H9 (cell line): ENCODE data around the gene UBE2G1. TPM values are rescaled to one million over a fixed set of nuclear protein-coding genes. Genes with fewer than 3 reads are reported as not detected.

Experiments used
- DNase-seq: peaks from one replicate; pipeline ENCODE4 v3.0.0-alpha.2; 2017
- H2AFZ ChIP-seq: one replicate; pipeline ENCODE4 v1.6.1; 2013; ENCODE audit warnings: mild to moderate bottlenecking, low read length, control low read depth, moderate library complexity
- H2AK5ac ChIP-seq: 2 replicates; pipeline ENCODE4 v1.6.1; 2013; ENCODE audit warnings: low read length, control low read depth, mixed read lengths; ENCODE audit not compliant: insufficient read length
- H2BK120ac ChIP-seq: one replicate; pipeline ENCODE4 v1.6.1; 2013; ENCODE audit warnings: low read depth, mild to moderate bottlenecking, low read length, control low read depth, inconsistent platforms; ENCODE audit not compliant: poor library complexity, severe bottlenecking
- H2BK12ac ChIP-seq: 2 replicates; pipeline ENCODE4 v1.6.1; 2013; ENCODE audit warnings: low read length, control low read depth, mixed read lengths, low read depth; ENCODE audit not compliant: insufficient read length
- H2BK15ac ChIP-seq: 2 replicates; pipeline ENCODE4 v1.6.1; 2013; ENCODE audit warnings: low read depth, low read length, control low read depth
- H2BK20ac ChIP-seq: one replicate; pipeline ENCODE4 v1.6.1; 2013; ENCODE audit warnings: low read depth, mild to moderate bottlenecking, low read length, control low read depth, inconsistent platforms; ENCODE audit not compliant: poor library complexity, severe bottlenecking
- H2BK5ac ChIP-seq: 2 replicates; pipeline ENCODE4 v1.6.1; 2013; ENCODE audit warnings: low read length, control low read depth, mixed read lengths; ENCODE audit not compliant: insufficient read length
- H3K14ac ChIP-seq: 2 replicates; pipeline ENCODE4 v1.6.1; 2013; ENCODE audit warnings: low read length, control low read depth; ENCODE audit not compliant: insufficient read depth
- H3K18ac ChIP-seq: 2 replicates; pipeline ENCODE4 v1.6.1; 2013; ENCODE audit warnings: low read depth, mild to moderate bottlenecking, mixed read lengths, low read length, control low read depth; ENCODE audit not compliant: insufficient read length
- H3K23ac ChIP-seq: 2 replicates; pipeline ENCODE4 v1.6.1; 2013; ENCODE audit warnings: low read length, control low read depth, mixed read lengths, low read depth; ENCODE audit not compliant: insufficient read length
- H3K23me2 ChIP-seq: 2 replicates; pipeline ENCODE4 v1.6.1; 2013; ENCODE audit warnings: low read depth, mild to moderate bottlenecking, mixed read lengths, low read length, control low read depth; ENCODE audit not compliant: insufficient read length, poor library complexity, severe bottlenecking
- H3K27ac ChIP-seq: 2 replicates; pipeline ENCODE4 v1.5.1; 2013; ENCODE audit warnings: low read length, control low read depth, mixed read lengths, low read depth; ENCODE audit not compliant: insufficient read length
- H3K27me3 ChIP-seq: 2 replicates; pipeline ENCODE4 v1.6.1; 2013; ENCODE audit warnings: low read length, control low read depth, inconsistent platforms; ENCODE audit not compliant: insufficient read depth
- H3K4ac ChIP-seq: 2 replicates; pipeline ENCODE4 v1.6.1; 2013; ENCODE audit warnings: low read depth, mild to moderate bottlenecking, control low read depth, inconsistent platforms, low read length, moderate library complexity
- H3K4me1 ChIP-seq: 2 replicates; pipeline ENCODE4 v1.6.1; 2013; ENCODE audit warnings: low read length, control low read depth, inconsistent platforms; ENCODE audit not compliant: insufficient read depth
- H3K4me2 ChIP-seq: 2 replicates; pipeline ENCODE4 v1.6.1; 2013; ENCODE audit warnings: low read length, control low read depth, mixed read lengths; ENCODE audit not compliant: insufficient read length, insufficient read depth
- H3K56ac ChIP-seq: 2 replicates; pipeline ENCODE4 v1.6.1; 2013; ENCODE audit warnings: low read depth, mild to moderate bottlenecking, mixed read lengths, low read length, control low read depth; ENCODE audit not compliant: insufficient read length
- H3K79me1 ChIP-seq: 2 replicates; pipeline ENCODE4 v1.6.1; 2013; ENCODE audit warnings: low read depth, mild to moderate bottlenecking, moderate library complexity, low read length, control low read depth, inconsistent platforms; ENCODE audit not compliant: insufficient read depth, poor library complexity, severe bottlenecking
- H3K79me2 ChIP-seq: 2 replicates; pipeline ENCODE4 v1.6.1; 2013; ENCODE audit warnings: low read length, control low read depth, inconsistent platforms; ENCODE audit not compliant: insufficient read depth
- H3K9ac ChIP-seq: 2 replicates; pipeline ENCODE4 v1.6.1; 2013; ENCODE audit warnings: low read length, control low read depth, mixed read lengths; ENCODE audit not compliant: insufficient read length; ENCODE audit errors: extremely low read depth
- H3K9me3 ChIP-seq: one replicate; pipeline ENCODE4 v1.6.1; 2013; ENCODE audit warnings: low read depth, low read length, inconsistent platforms; ENCODE audit not compliant: control insufficient read depth
- H3T11ph ChIP-seq: one replicate; pipeline ENCODE4 v1.6.1; 2013; ENCODE audit warnings: mild to moderate bottlenecking, low read length, control low read depth, inconsistent platforms
- H4K20me1 ChIP-seq: one replicate; pipeline ENCODE4 v1.6.1; 2013; ENCODE audit not compliant: control insufficient read depth, insufficient read length, insufficient read depth
- H4K5ac ChIP-seq: 2 replicates; pipeline ENCODE4 v1.6.1; 2013; ENCODE audit warnings: low read depth, mild to moderate bottlenecking, mixed read lengths, low read length, control low read depth; ENCODE audit not compliant: insufficient read length
- H4K8ac ChIP-seq: replicated peaks from 2 replicates; pipeline ENCODE4 v1.6.1; 2013; ENCODE audit warnings: low read length, control low read depth, mixed read lengths, low read depth; ENCODE audit not compliant: insufficient read length
- H4K91ac ChIP-seq: 2 replicates; pipeline ENCODE4 v1.6.1; 2013; ENCODE audit warnings: low read depth, mild to moderate bottlenecking, moderate library complexity, mixed read lengths, low read length, control low read depth; ENCODE audit not compliant: insufficient read length
- H3K27ac Mint-ChIP-seq, 3 experiments: 2 replicates in 2 of 3; 3 replicates in 1 of 3; pipeline ENCODE4 v1.8.0; 2020 to 2021; ENCODE audit warnings: mixed read lengths in 3 of 3, mild to moderate bottlenecking in 1 of 3, moderate library complexity in 1 of 3
- H3K27me3 Mint-ChIP-seq: 2 replicates; pipeline ENCODE4 v1.8.0; 2021; ENCODE audit warnings: low read depth, mild to moderate bottlenecking, moderate library complexity, mixed read lengths
- H3K36me3 Mint-ChIP-seq, 3 experiments: 2 replicates in 2 of 3; 3 replicates in 1 of 3; pipeline ENCODE4 v1.8.0; 2020 to 2021; ENCODE audit warnings: low read depth in 3 of 3, mixed read lengths in 3 of 3; ENCODE audit not compliant: insufficient read depth in 1 of 3
- H3K4me1 Mint-ChIP-seq, 2 experiments: 2 replicates each; pipeline ENCODE4 v1.8.0; 2020; ENCODE audit warnings: mixed read lengths in 2 of 2
- H3K4me3 Mint-ChIP-seq, 2 experiments: 2 replicates in 1 of 2; 3 replicates in 1 of 2; pipeline ENCODE4 v1.8.0; 2020 to 2021; ENCODE audit warnings: mild to moderate bottlenecking in 2 of 2, mixed read lengths in 2 of 2, moderate library complexity in 1 of 2
- H3K9me3 Mint-ChIP-seq, 2 experiments: 2 replicates in 1 of 2; 3 replicates in 1 of 2; pipeline ENCODE4 v1.8.0; 2020; ENCODE audit warnings: mild to moderate bottlenecking in 2 of 2, mixed read lengths in 2 of 2, moderate library complexity in 1 of 2
- WGBS: extraction: QIAGEN DNeasy Blood & Tissue Kit; methylation state at CpG from one replicate; pipeline ENCODE4 v1.1.7; 2013; ENCODE audit warnings: missing lambda C conversion rate, low lambda C conversion rate, mixed read lengths; ENCODE audit not compliant: insufficient read length; ENCODE audit errors: extremely low coverage; 5-methylcytosine and 5-hydroxymethylcytosine counted together
- total RNA-seq: library from RNA; stranded (reverse); gene quantifications from 2 replicates; pipeline ENCODE4 v1.2.1, GENCODE V29; 2021
- TF ChIP-seq, protein P1 (sequence below): fragments of 200-600 bp; sonication (generic); conservative IDR thresholded peaks from 3 replicates; pipeline ENCODE4 v1.8.0; 2021; ENCODE audit warnings: antibody characterized with exemption, mild to moderate bottlenecking

The UBE2G1 gene
- total RNA-seq, 1 experiment from 2014 or later = 188 TPM

DNA sequence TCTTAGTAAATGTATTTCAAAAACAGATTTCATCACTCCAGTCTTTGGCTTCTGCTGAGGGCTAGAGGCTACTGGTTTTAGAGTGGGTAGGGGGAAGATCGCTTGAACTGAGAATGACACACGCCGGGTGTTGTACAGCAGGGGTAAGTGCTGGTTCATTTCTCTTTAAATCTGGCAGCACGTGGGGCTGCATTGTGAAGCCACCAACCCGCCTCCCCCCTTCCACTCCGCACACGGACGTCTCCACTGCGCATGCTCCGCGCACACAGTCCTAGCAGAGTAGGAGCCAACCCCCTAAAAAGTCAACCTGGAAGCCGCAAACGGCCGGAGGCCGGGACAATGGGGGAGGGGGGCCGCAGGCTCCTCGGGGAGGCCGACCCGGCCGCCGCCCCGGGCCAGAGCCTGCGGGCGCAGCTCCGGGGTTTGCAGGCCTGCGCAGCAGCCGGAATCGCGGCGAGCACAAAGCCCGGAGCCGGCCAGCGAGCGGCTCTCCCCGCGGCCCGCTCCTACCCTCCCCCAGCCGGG, 1.3 kb downstream of the UBE2G1 start:
- H3K4ac ChIP-seq = no peak overlapping the region
- no peak overlapping the region for H2BK20ac ChIP-seq
- H4K8ac ChIP-seq = no peak overlapping the region
- H2AK5ac ChIP-seq = no peak overlapping the region
- no peak overlapping the region for H3K56ac ChIP-seq
- H3K79me2 ChIP-seq = peaks cover 36% of the 10 kb centered on the region; the same call in 1 of the 2 replicates
- peak overlapping the region; percentile 68 for H3K9ac ChIP-seq
- peak overlapping the region; percentile 83 to 98 (median 94) for H3K27ac Mint-ChIP-seq
- H4K5ac ChIP-seq = no peak overlapping the region
- H3K27me3 ChIP-seq = no peaks in the 10 kb centered on the region
- no peaks in the 10 kb centered on the region for H3K79me1 ChIP-seq
- no peak overlapping the region for H2BK12ac ChIP-seq
- H3K4me1 Mint-ChIP-seq = peaks cover 21 to 28% of the 10 kb centered on the region in 2 experiments
- H3K23me2 ChIP-seq = peaks cover 6% of the 10 kb centered on the region
- TF ChIP-seq, protein P1, sequence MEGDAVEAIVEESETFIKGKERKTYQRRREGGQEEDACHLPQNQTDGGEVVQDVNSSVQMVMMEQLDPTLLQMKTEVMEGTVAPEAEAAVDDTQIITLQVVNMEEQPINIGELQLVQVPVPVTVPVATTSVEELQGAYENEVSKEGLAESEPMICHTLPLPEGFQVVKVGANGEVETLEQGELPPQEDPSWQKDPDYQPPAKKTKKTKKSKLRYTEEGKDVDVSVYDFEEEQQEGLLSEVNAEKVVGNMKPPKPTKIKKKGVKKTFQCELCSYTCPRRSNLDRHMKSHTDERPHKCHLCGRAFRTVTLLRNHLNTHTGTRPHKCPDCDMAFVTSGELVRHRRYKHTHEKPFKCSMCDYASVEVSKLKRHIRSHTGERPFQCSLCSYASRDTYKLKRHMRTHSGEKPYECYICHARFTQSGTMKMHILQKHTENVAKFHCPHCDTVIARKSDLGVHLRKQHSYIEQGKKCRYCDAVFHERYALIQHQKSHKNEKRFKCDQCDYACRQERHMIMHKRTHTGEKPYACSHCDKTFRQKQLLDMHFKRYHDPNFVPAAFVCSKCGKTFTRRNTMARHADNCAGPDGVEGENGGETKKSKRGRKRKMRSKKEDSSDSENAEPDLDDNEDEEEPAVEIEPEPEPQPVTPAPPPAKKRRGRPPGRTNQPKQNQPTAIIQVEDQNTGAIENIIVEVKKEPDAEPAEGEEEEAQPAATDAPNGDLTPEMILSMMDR = no peak
- no peak overlapping the region for H2BK5ac ChIP-seq
- peak; percentile 93 for DNase-seq
- H2BK120ac ChIP-seq = no peak overlapping the region
- peak overlapping the region; percentile 53 for H3K14ac ChIP-seq
- H4K20me1 ChIP-seq = no peaks in the 10 kb centered on the region
- H3K4me3 Mint-ChIP-seq = peak overlapping the region; percentile 84 to 94
- H4K91ac ChIP-seq = no peak overlapping the region
- no peak overlapping the region for H3K18ac ChIP-seq
- H3K27ac ChIP-seq = no peak overlapping the region
- no peak overlapping the region for H2BK15ac ChIP-seq
- no CpG with 5 or more reads among the region's 38 CpGs for WGBS
- H3K4me1 ChIP-seq = no peaks in the 10 kb centered on the region
- no peak overlapping the region for H3T11ph ChIP-seq
- H3K9me3 Mint-ChIP-seq = peaks cover 0 to 4% of the 10 kb centered on the region in 2 experiments; a peak in 2 of 5 replicates
- no peaks in the 10 kb centered on the region for H3K27me3 Mint-ChIP-seq
- peaks cover 16 to 39% (median 28%) of the 10 kb centered on the region in 3 experiments for H3K36me3 Mint-ChIP-seq
- peak overlapping the region; percentile 40 for H3K4me2 ChIP-seq
- H3K9me3 ChIP-seq = no peaks in the 10 kb centered on the region
- no peak overlapping the region for H3K23ac ChIP-seq
- H2AFZ ChIP-seq = no peak overlapping the region
